PC-3 (cell line): ENCODE results near the gene SEMA4A. TPM values are rescaled to one million over a fixed set of nuclear protein-coding genes. Genes with fewer than 3 reads are reported as not detected.
A peak's percentile ranks its signal among the peaks of the same experiment; 100 is the strongest.

Experiments used
- ATAC-seq: fragments of 200-7000 bp; cut with Tn5 transposase; 2 replicates; pipeline ENCODE4 v1.9.1; 2020; ENCODE audit warnings: mild to moderate bottlenecking, moderate library complexity
- BruUV-seq: library from RNA; stranded (reverse); fragments of 400-500 nt; replicated peaks from 2 replicates; lab custom pipeline; 2021; lab: Mats Ljungman, UMichigan
- CTCF ChIA-PET: fragments of 300-600 bp; sonication (Branson Sonifier 250); formaldehyde crosslinking; loops from one replicate; lab custom pipeline; 2022; ENCODE audit warnings: antibody characterized with exemption; lab: Charles Lee
- POLR2A ChIA-PET: fragments of 300-600 bp; sonication (Branson Sonifier 250); formaldehyde crosslinking; loops from one replicate; lab custom pipeline; 2022; ENCODE audit warnings: antibody characterized with exemption; ENCODE audit not compliant: unreplicated experiment; lab: Charles Lee
- DNase-seq: peaks from one replicate; pipeline ENCODE4 v3.0.0-alpha.2; 2015
- H2AFZ ChIP-seq: fragments of 300-600 bp; sonication (generic); 2 replicates; pipeline ENCODE4 v1.6.0; 2016; ENCODE audit warnings: antibody characterized with exemption, low read length
- H3F3A ChIP-seq: fragments of 300-600 bp; sonication (generic); one replicate; pipeline ENCODE4 v1.6.0; 2017; ENCODE audit warnings: antibody characterized with exemption, low read length, control low read depth, mild to moderate bottlenecking; ENCODE audit not compliant: unreplicated experiment
- H3K27ac ChIP-seq: fragments of 300-600 bp; sonication (generic); 2 replicates; pipeline ENCODE4 v1.5.1; 2016; ENCODE audit warnings: mild to moderate bottlenecking, low read length
- H3K27me3 ChIP-seq: fragments of 300-600 bp; sonication (generic); 2 replicates; pipeline ENCODE4 v1.6.1; 2016; ENCODE audit warnings: low read length, mixed read lengths
- H3K36me3 ChIP-seq: fragments of 300-600 bp; sonication (generic); 2 replicates; pipeline ENCODE4 v1.6.1; 2016; ENCODE audit warnings: low read depth, mixed run types, low read length, mixed read lengths
- H3K4me1 ChIP-seq: fragments of 300-600 bp; sonication (generic); 2 replicates; pipeline ENCODE4 v1.5.1; 2016; ENCODE audit warnings: low read length; ENCODE audit not compliant: insufficient read depth
- H3K4me2 ChIP-seq: fragments of 300-600 bp; sonication (generic); 2 replicates; pipeline ENCODE4 v1.6.0; 2016; ENCODE audit warnings: low read length
- H3K4me3 ChIP-seq: fragments of 300-600 bp; sonication (generic); 2 replicates; pipeline ENCODE4 v1.5.1; 2016; ENCODE audit warnings: mild to moderate bottlenecking, low read length, mixed read lengths
- H3K79me2 ChIP-seq: fragments of 300-600 bp; sonication (generic); 2 replicates; pipeline ENCODE4 v1.6.1; 2017; ENCODE audit warnings: low read length, mixed read lengths
- H3K9ac ChIP-seq: fragments of 300-600 bp; sonication (generic); 2 replicates; pipeline ENCODE4 v1.6.0; 2016; ENCODE audit warnings: mild to moderate bottlenecking, low read length
- H3K9me2 ChIP-seq: fragments of 300-600 bp; sonication (generic); replicated peaks from 2 replicates; pipeline ENCODE4 v1.6.1; 2016; ENCODE audit warnings: mixed run types, low read length, mixed read lengths
- H3K9me3 ChIP-seq: fragments of 300-600 bp; sonication (generic); 2 replicates; pipeline ENCODE4 v1.6.1; 2016; ENCODE audit warnings: low read length, mixed read lengths
- H4K20me1 ChIP-seq: fragments of 300-600 bp; sonication (generic); 2 replicates; pipeline ENCODE4 v1.6.1; 2016; ENCODE audit warnings: low read length, mixed read lengths
- EZH2 ChIP-seq: fragments of 300-600 bp; sonication (generic); IDR thresholded peaks from one replicate; pipeline ENCODE4 v1.6.1; 2017; ENCODE audit warnings: antibody characterized with exemption, mild to moderate bottlenecking, low read length; ENCODE audit not compliant: unreplicated experiment
- EZH2phosphoT487 ChIP-seq: fragments of 300-600 bp; sonication (generic); IDR thresholded peaks from 2 replicates; pipeline ENCODE4 v1.6.1; 2018; ENCODE audit warnings: mild to moderate bottlenecking, antibody characterized with exemption, low read length, borderline replicate concordance
- intact Hi-C: fragments of 100-400 bp; cut with micrococcal nuclease; formaldehyde crosslinking; loops from 2 replicates; pipeline ENCODE4 v1.9.0; 2023
- total RNA-seq: library from RNA; depleted of rRNA; stranded (reverse); fragments of >200 nt; gene quantifications from 2 replicates; pipeline ENCODE4 v1.2.3, GENCODE V29; 2014
- TF ChIP-seq, protein P1 (sequence below): fragments of 300-600 bp; sonication (generic); conservative IDR thresholded peaks from 2 replicates; pipeline ENCODE4 v1.5.1; 2017; ENCODE audit warnings: antibody characterized with exemption, low read depth, mild to moderate bottlenecking, low read length

Gene SEMA4A
- total RNA-seq, 1 experiment from 2014 or later = 5.8 TPM

DNA sequence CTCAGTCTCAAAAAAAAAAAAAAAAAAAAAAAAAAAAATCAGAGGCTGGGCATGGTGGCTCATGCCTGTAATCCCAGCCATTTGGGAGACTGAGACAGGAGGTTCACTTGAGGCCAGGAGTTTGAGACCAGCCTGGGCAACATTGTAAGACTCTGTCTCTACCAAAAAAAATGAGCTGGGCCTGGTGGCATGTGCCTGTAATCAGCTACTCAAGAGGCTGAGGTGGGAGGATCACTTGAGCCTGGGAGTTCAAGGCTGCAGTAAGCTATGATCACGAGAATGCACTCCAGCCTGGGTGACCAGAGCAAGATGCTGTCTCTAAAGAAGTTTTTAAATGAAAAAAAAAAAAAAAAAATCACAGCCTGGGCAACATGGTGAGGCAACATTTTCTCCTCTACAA is 10.3 kb downstream of the SEMA4A start:
- no peak overlapping the region for H2AFZ ChIP-seq
- no peak for DNase-seq
- H3K4me2 ChIP-seq = no peak overlapping the region
- no peaks in the 10 kb centered on the region for H3K27me3 ChIP-seq
- no TSS peak for BruUV-seq
- peaks cover 12% of the 10 kb centered on the region for H3K4me1 ChIP-seq
- H3K9me2 ChIP-seq = no peaks in the 10 kb centered on the region
- ATAC-seq = no peak
- H4K20me1 ChIP-seq = no peaks in the 10 kb centered on the region
- CTCF ChIA-PET = interaction anchor here (0.7 to 0.8 kb wide), 2 partner anchors 61 to 160 kb away, joined by 3 read pairs; no protein-coding TSS in a partner anchor
- no peaks in the 10 kb centered on the region for H3F3A ChIP-seq
- H3K79me2 ChIP-seq = no peaks in the 10 kb centered on the region
- H3K9ac ChIP-seq = no peak overlapping the region
- H3K36me3 ChIP-seq = no peaks in the 10 kb centered on the region
- POLR2A ChIA-PET = interaction anchor here (0.6 kb wide), 2 partner anchors 49 to 160 kb away, joined by 7 to 10 read pairs; partner anchors contain the start of gene LMNA
- intact Hi-C loops = no loop called here
- no peak overlapping the region for H3K4me3 ChIP-seq
- H3K9me3 ChIP-seq = no peaks in the 10 kb centered on the region
- TF ChIP-seq EZH2phosphoT487 = no peak
- no peak for TF ChIP-seq EZH2
- TF ChIP-seq, protein P1, sequence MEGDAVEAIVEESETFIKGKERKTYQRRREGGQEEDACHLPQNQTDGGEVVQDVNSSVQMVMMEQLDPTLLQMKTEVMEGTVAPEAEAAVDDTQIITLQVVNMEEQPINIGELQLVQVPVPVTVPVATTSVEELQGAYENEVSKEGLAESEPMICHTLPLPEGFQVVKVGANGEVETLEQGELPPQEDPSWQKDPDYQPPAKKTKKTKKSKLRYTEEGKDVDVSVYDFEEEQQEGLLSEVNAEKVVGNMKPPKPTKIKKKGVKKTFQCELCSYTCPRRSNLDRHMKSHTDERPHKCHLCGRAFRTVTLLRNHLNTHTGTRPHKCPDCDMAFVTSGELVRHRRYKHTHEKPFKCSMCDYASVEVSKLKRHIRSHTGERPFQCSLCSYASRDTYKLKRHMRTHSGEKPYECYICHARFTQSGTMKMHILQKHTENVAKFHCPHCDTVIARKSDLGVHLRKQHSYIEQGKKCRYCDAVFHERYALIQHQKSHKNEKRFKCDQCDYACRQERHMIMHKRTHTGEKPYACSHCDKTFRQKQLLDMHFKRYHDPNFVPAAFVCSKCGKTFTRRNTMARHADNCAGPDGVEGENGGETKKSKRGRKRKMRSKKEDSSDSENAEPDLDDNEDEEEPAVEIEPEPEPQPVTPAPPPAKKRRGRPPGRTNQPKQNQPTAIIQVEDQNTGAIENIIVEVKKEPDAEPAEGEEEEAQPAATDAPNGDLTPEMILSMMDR = no peak
- H3K27ac ChIP-seq = no peak overlapping the region

DNA sequence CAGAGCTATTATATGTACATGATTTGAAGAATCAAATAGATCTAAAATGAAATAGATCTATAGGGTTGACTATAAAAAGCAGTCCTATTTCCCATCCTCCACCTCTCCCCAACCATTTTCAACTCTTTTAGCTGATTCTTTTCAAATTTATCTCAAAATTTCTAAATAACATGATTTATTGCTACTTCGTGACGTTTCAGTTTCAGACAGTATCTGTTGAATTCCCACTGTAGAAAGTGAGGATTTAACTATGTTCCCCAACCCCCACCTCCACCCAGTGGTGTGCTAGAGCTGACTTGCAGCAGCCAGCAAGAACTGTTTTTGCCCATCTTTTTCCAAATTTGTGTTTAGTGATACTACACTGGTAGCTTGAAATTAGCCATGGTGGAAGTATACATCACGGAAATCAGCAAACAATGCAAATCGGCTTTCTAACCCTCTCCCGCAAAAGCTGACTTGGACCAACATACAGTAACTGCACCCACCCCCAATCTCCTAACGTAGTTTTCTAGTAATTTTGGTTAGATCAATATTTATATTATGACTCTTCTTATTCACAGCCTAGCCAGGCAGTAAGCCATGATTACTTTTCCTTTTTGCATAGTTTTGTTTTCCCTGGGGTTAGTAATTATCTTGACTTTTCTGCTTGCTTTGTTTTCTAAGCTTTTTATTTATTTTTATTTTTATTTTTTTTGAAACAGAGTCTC is 10.9 kb downstream of the SEMA4A start:
- peak overlapping the region; percentile 8; the same call in 1 of the 2 replicates for H3K27ac ChIP-seq
- no TSS peak for BruUV-seq
- H3K4me3 ChIP-seq = no peak overlapping the region
- intact Hi-C loops = no loop called here
- H3K4me1 ChIP-seq = peaks cover 12% of the 10 kb centered on the region
- no peaks in the 10 kb centered on the region for H3K36me3 ChIP-seq
- no peak overlapping the region for H3K9ac ChIP-seq
- H3K9me2 ChIP-seq = no peaks in the 10 kb centered on the region
- ChIA-PET CTCF (interaction anchor here (0.6 to 0.8 kb wide), 2 partner anchors 19 to 61 kb away, joined by 3 read pairs; no protein-coding TSS in a partner anchor), POLR2A (interaction anchor here (0.6 kb wide), 5 partner anchors 17 to 160 kb away, joined by 3 to 10 read pairs (median 4); partner anchors contain the start of gene LMNA)
- DNase-seq = peak; percentile 44
- no peaks in the 10 kb centered on the region for H4K20me1 ChIP-seq
- TF ChIP-seq EZH2 (no peak), EZH2phosphoT487 (no peak)
- TF ChIP-seq, protein P1 = no peak
- H3K27me3 ChIP-seq = no peaks in the 10 kb centered on the region
- H3K9me3 ChIP-seq = no peaks in the 10 kb centered on the region
- no peaks in the 10 kb centered on the region for H3K79me2 ChIP-seq
- peak; percentile 84 for ATAC-seq
- no peaks in the 10 kb centered on the region for H3F3A ChIP-seq
- peak overlapping the region; percentile 46 for H3K4me2 ChIP-seq
- no peak overlapping the region; the same call in 1 of the 2 replicates for H2AFZ ChIP-seq

DNA sequence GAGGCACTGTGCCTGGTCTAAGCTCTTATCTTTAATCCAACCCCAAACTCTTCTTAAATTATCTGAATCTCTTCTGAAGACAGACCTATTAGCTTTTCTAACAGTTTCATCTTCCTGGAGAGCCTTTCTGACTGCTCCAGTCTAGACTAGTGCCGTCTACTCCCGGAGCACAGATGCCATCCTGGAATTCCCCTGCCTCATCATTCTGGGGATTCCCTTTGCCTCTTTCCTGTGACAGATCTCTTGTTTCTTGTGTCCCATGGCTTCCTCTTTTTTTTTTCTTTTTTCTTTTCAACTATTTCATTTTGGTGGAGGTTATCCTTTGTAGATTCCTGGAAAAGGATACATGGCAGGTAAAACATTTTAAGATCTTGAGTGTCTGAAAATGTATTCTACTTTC is 11.7 kb downstream of the SEMA4A start:
- Histone ChIP-seq H3K9me2 (no peaks in the 10 kb centered on the region), H3K4me3 (no peak overlapping the region), H3K4me2 (no peak overlapping the region), H3K27ac (0 out of 2 replicates have a peak overlapping the region, but pooled peaks have one; percentile 8), H3F3A (no peaks in the 10 kb centered on the region), H3K9ac (no peak overlapping the region), H3K79me2 (no peaks in the 10 kb centered on the region), H2AFZ (no peak overlapping the region), H3K4me1 (peaks cover 12% of the 10 kb centered on the region), H3K36me3 (no peaks in the 10 kb centered on the region), H3K9me3 (no peaks in the 10 kb centered on the region), H3K27me3 (no peaks in the 10 kb centered on the region), H4K20me1 (no peaks in the 10 kb centered on the region)
- ChIA-PET POLR2A (interaction anchor here (0.6 kb wide), 1 partner anchor 56 kb away, joined by 4 read pairs; no protein-coding TSS in a partner anchor), CTCF (interaction anchor here (0.6 kb wide), 1 partner anchor 19 kb away, joined by 3 read pairs; no protein-coding TSS in a partner anchor)
- ATAC-seq (no peak), DNase-seq (no peak)
- BruUV-seq = no TSS peak
- intact Hi-C loops = no loop called here
- no peak for TF ChIP-seq EZH2
- TF ChIP-seq, protein P1 = no peak
- no peak for TF ChIP-seq EZH2phosphoT487
